ENCODE measurements around the gene LPCAT1.

Gene LPCAT1

DNA sequence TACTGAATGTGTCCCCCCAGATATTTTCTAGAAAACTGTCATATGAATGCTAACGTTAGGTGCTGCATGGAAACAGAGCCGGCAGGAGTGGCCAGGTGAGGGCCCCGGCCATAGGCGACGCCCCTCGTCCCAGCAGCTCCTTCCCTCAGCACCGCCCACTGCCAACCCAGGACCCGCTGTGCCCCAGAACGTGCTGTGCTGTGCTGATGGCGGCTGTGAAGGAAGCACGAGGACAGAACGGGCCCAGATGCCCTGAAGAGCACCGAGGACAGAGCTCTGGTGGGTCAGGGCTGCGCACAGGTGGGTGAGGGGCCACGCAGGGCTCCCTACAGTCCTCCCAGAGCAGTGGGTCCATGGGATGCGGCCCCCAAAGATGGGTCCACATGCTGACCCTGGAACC, 30.3 kb downstream of the LPCAT1 start:
- TF ChIP-seq, protein P1, sequence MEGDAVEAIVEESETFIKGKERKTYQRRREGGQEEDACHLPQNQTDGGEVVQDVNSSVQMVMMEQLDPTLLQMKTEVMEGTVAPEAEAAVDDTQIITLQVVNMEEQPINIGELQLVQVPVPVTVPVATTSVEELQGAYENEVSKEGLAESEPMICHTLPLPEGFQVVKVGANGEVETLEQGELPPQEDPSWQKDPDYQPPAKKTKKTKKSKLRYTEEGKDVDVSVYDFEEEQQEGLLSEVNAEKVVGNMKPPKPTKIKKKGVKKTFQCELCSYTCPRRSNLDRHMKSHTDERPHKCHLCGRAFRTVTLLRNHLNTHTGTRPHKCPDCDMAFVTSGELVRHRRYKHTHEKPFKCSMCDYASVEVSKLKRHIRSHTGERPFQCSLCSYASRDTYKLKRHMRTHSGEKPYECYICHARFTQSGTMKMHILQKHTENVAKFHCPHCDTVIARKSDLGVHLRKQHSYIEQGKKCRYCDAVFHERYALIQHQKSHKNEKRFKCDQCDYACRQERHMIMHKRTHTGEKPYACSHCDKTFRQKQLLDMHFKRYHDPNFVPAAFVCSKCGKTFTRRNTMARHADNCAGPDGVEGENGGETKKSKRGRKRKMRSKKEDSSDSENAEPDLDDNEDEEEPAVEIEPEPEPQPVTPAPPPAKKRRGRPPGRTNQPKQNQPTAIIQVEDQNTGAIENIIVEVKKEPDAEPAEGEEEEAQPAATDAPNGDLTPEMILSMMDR (conservative IDR thresholded peaks at IDR 0.05; ENCODE audit: low read depth, low read length): no peak
- no peak overlapping the region for H3K4me2 ChIP-seq
- H3K4me3 ChIP-seq (IDR thresholded peaks at IDR 0.05; ENCODE audit: insufficient read depth, low read depth, low read length): no peak overlapping the region
- peaks cover 30% of the 10 kb centered on the region for H3K79me2 ChIP-seq (ENCODE audit: insufficient read depth, low read depth)
- H3K4me1 ChIP-seq (ENCODE audit: low read depth, poor library complexity, severe bottlenecking): peaks cover 57% of the 10 kb centered on the region
- peaks cover 3% of the 10 kb centered on the region; the same call in 1 of the 2 replicates for H3K36me3 ChIP-seq (ENCODE audit: insufficient read depth)
- no peak overlapping the region for H2AFZ ChIP-seq (ENCODE audit: low read depth)
- H3K27ac ChIP-seq: no peak overlapping the region
- H3K9ac ChIP-seq: no peak overlapping the region
- H3K27me3 ChIP-seq (ENCODE audit: insufficient read depth, low read depth): no peaks in the 10 kb centered on the region
- no peaks in the 10 kb centered on the region for H4K20me1 ChIP-seq (ENCODE audit: insufficient read depth)

DNA sequence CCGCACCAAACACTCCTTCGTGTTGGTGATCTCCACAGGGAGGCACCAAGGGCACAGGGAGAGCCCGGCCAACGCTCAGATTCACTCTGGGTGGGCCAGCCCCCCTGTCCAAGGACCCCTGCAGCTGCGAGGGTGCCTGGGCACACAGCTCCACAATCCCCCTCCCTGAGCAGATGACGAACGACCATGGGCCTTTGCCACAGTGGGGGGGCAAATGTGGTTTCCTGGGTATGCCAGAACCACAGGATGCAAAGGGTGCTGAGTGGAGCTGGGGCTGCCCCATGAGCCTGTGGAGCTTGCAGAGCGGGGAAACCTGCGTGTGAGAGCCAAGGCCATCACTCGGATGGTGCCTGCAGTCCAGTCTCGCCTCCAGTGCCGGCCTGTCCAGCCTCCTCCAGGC, 31.0 kb downstream of the LPCAT1 start:
- TF ChIP-seq, protein P1 (conservative IDR thresholded peaks at IDR 0.05; ENCODE audit: low read depth, low read length): no peak
- H3K4me1 ChIP-seq (ENCODE audit: low read depth, poor library complexity, severe bottlenecking): peaks cover 57% of the 10 kb centered on the region
- peaks cover 3% of the 10 kb centered on the region; the same call in 1 of the 2 replicates for H3K36me3 ChIP-seq (ENCODE audit: insufficient read depth)
- H4K20me1 ChIP-seq (ENCODE audit: insufficient read depth): no peaks in the 10 kb centered on the region
- H3K27me3 ChIP-seq (ENCODE audit: insufficient read depth, low read depth): no peaks in the 10 kb centered on the region
- H3K4me2 ChIP-seq: no peak overlapping the region
- no peak overlapping the region for H3K4me3 ChIP-seq (IDR thresholded peaks at IDR 0.05; ENCODE audit: insufficient read depth, low read depth, low read length)
- H3K79me2 ChIP-seq (ENCODE audit: insufficient read depth, low read depth): peaks cover 30% of the 10 kb centered on the region
- no peak overlapping the region for H3K9ac ChIP-seq
- no peak overlapping the region for H2AFZ ChIP-seq (ENCODE audit: low read depth)
- H3K27ac ChIP-seq: no peak overlapping the region

- no peak overlapping the region for H2AFZ ChIP-seq (ENCODE audit: low read depth)
- H4K20me1 ChIP-seq (ENCODE audit: insufficient read depth): no peaks in the 10 kb centered on the region
- peaks cover 3% of the 10 kb centered on the region; the same call in 1 of the 2 replicates for H3K36me3 ChIP-seq (ENCODE audit: insufficient read depth)
- H3K79me2 ChIP-seq (ENCODE audit: insufficient read depth, low read depth): peaks cover 18% of the 10 kb centered on the region
- no peak overlapping the region for H3K4me3 ChIP-seq (IDR thresholded peaks at IDR 0.05; ENCODE audit: insufficient read depth, low read depth, low read length)
- TF ChIP-seq, protein P1 (conservative IDR thresholded peaks at IDR 0.05; ENCODE audit: low read depth, low read length): no peak
- H3K27ac ChIP-seq: no peak overlapping the region
- H3K9ac ChIP-seq: no peak overlapping the region
- peaks cover 44% of the 10 kb centered on the region for H3K4me1 ChIP-seq (ENCODE audit: low read depth, poor library complexity, severe bottlenecking)
- H3K27me3 ChIP-seq (ENCODE audit: insufficient read depth, low read depth): no peaks in the 10 kb centered on the region
- H3K4me2 ChIP-seq: no peak overlapping the region
Observed at GRCh38 chr5:1490376-1490775, 33.4 kb downstream of the LPCAT1 start.

DNA sequence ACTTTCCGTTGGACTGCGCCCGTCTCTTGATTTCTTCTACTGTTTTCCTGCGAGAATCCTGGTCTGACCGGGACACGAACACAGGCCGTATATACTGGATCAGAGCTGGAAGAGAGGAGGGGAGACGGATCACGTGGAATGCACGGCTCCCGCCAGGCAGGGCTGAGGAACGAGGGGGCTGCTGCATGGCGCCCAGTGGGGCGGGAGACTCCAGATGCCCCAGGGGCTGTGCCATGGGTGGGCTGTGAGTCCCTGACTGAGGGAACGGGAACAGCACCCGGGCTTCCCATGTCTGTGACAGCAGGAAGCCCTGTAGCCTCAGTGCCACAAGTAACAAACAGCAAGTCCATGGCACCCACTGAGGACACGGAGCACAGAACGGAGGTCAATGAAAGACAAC, 34.0 kb downstream of the LPCAT1 start:
- Histone ChIP-seq H3K27ac (peak overlapping the region; percentile 63; the same call in 1 of the 2 replicates), H3K79me2 (ENCODE audit: insufficient read depth, low read depth) (peaks cover 14% of the 10 kb centered on the region; the same call in 1 of the 2 replicates), H3K27me3 (ENCODE audit: insufficient read depth, low read depth) (no peaks in the 10 kb centered on the region), H3K4me3 (IDR thresholded peaks at IDR 0.05; ENCODE audit: insufficient read depth, low read depth, low read length) (no peak overlapping the region), H4K20me1 (ENCODE audit: insufficient read depth) (no peaks in the 10 kb centered on the region), H3K4me2 (peak overlapping the region; percentile 30; the same call in 1 of the 2 replicates), H3K4me1 (ENCODE audit: low read depth, poor library complexity, severe bottlenecking) (peaks cover 46% of the 10 kb centered on the region), H2AFZ (ENCODE audit: low read depth) (no peak overlapping the region), H3K9ac (no peak overlapping the region), H3K36me3 (ENCODE audit: insufficient read depth) (peaks cover 3% of the 10 kb centered on the region; the same call in 1 of the 2 replicates)
- TF ChIP-seq, protein P1 (conservative IDR thresholded peaks at IDR 0.05; ENCODE audit: low read depth, low read length): no peak

All from KMS-11 (cell line).